ENCODE data around the gene WARS2.
A peak's percentile ranks its signal among the peaks of the same experiment; 100 is the strongest.

Gene WARS2

GRCh38 chr1:119150150-119150549 lies 9.7 kb upstream of the WARS2 start:
- no peak for TF ChIP-seq CTCF (IDR thresholded peaks at IDR 0.05; ENCODE audit: control extremely low read depth, extremely low read depth, low read depth, missing control alignments)
- ChIA-PET CTCF (interaction anchor here (1.0 kb wide), 2 partner anchors 10 to 93 kb away, joined by 3 read pairs; partner anchors contain the start of gene WARS2), POLR2A (no interaction called here)
- no peak for DNase-seq (ENCODE audit: extremely low spot score)

- CTCF ChIA-PET, result no interaction called here
- POLR2A ChIA-PET, result no interaction called here
- TF ChIP-seq CTCF (IDR thresholded peaks at IDR 0.05; ENCODE audit: control extremely low read depth, extremely low read depth, low read depth, missing control alignments), result no peak
- DNase-seq (ENCODE audit: extremely low spot score), result no peak
These were observed 7.2 kb upstream of the WARS2 start for GRCh38 chr1:119147661-119148090.

GRCh38 chr1:119146466-119146865 lies 6.0 kb upstream of the WARS2 start:
- no peak for TF ChIP-seq CTCF (IDR thresholded peaks at IDR 0.05; ENCODE audit: control extremely low read depth, extremely low read depth, low read depth, missing control alignments)
- CTCF ChIA-PET, result no interaction called here
- POLR2A ChIA-PET, result no interaction called here
- no peak for DNase-seq (ENCODE audit: extremely low spot score)

- ChIA-PET POLR2A (no interaction called here), CTCF (no interaction called here)
- TF ChIP-seq CTCF (IDR thresholded peaks at IDR 0.05; ENCODE audit: control extremely low read depth, extremely low read depth, low read depth, missing control alignments), result no peak
- DNase-seq (ENCODE audit: extremely low spot score), result no peak
These were observed 4.4 kb upstream of the WARS2 start for GRCh38 chr1:119144813-119145212.

- ChIA-PET POLR2A (no interaction called here), CTCF (interaction anchor here (1.4 to 1.9 kb wide), 2 partner anchors 12 to 133 kb away, joined by 3 to 4 read pairs; no protein-coding TSS in a partner anchor)
- TF ChIP-seq CTCF (IDR thresholded peaks at IDR 0.05; ENCODE audit: control extremely low read depth, extremely low read depth, low read depth, missing control alignments), result no peak
- no peak for DNase-seq (ENCODE audit: extremely low spot score)
These were observed 3.3 kb upstream of the WARS2 start for GRCh38 chr1:119143706-119144105.

GRCh38 chr1:119141660-119142059 lies 1.2 kb upstream of the WARS2 start:
- DNase-seq (ENCODE audit: extremely low spot score), result no peak
- POLR2A ChIA-PET, result no interaction called here
- CTCF ChIA-PET, result interaction anchor here (1.0 to 2.2 kb wide), 5 partner anchors 17 to 133 kb away, joined by 3 to 7 read pairs (median 3); no protein-coding TSS in a partner anchor
- no peak for TF ChIP-seq CTCF (IDR thresholded peaks at IDR 0.05; ENCODE audit: control extremely low read depth, extremely low read depth, low read depth, missing control alignments)

- peak; percentile 57 for TF ChIP-seq CTCF (IDR thresholded peaks at IDR 0.05; ENCODE audit: control extremely low read depth, extremely low read depth, low read depth, missing control alignments)
- CTCF ChIA-PET, result interaction anchor here (0.7 to 2.2 kb wide), 9 partner anchors 9 to 59 kb away, joined by 3 to 7 read pairs (median 4); no protein-coding TSS in a partner anchor
- POLR2A ChIA-PET, result no interaction called here
- DNase-seq (ENCODE audit: extremely low spot score), result no peak
These were observed 569 bp upstream of the WARS2 start for GRCh38 chr1:119141020-119141424.

Measured in GM10248 (cell line).